Osteoblast (primary cell): ENCODE data around the gene HINT3. TPM values are rescaled to one million over a fixed set of nuclear protein-coding genes. Genes with fewer than 3 reads are reported as not detected.

ENCODE experiments used
- DNase-seq: peaks from one replicate; pipeline ENCODE4 v3.0.0; 2011; ENCODE audit warnings: low spot score, mixed read lengths; ENCODE audit not compliant: insufficient read length; ENCODE audit errors: missing footprints
- H2AFZ ChIP-seq: 2 replicates; pipeline ENCODE4 v1.6.0; 2011; ENCODE audit warnings: mild to moderate bottlenecking, low read length
- H3K27ac ChIP-seq: 2 replicates; pipeline ENCODE4 v1.5.1; 2011; ENCODE audit warnings: mild to moderate bottlenecking, low read depth, low read length, moderate library complexity
- H3K27me3 ChIP-seq: 2 replicates; pipeline ENCODE4 v1.6.0; 2012; ENCODE audit warnings: mild to moderate bottlenecking, control low read depth, inconsistent platforms, low read length, moderate library complexity; ENCODE audit not compliant: insufficient read depth
- H3K36me3 ChIP-seq: 2 replicates; pipeline ENCODE4 v1.5.1; 2011; ENCODE audit warnings: mild to moderate bottlenecking, low read length, control low read depth, moderate library complexity; ENCODE audit not compliant: insufficient read depth
- H3K4me1 ChIP-seq: 2 replicates; pipeline ENCODE4 v1.5.1; 2011; ENCODE audit warnings: mild to moderate bottlenecking, low read length, control low read depth, moderate library complexity; ENCODE audit not compliant: insufficient read depth
- H3K4me2 ChIP-seq: 2 replicates; pipeline ENCODE4 v1.6.0; 2011; ENCODE audit warnings: mild to moderate bottlenecking, low read length; ENCODE audit not compliant: insufficient read depth
- H3K4me3 ChIP-seq: fragments of 200-600 bp; sonication (generic); 3 replicates; pipeline ENCODE4 v1.5.1; 2012; ENCODE audit warnings: mild to moderate bottlenecking, low read length, inconsistent platforms; ENCODE audit not compliant: insufficient read depth
- H3K79me2 ChIP-seq: 2 replicates; pipeline ENCODE4 v1.6.0; 2012; ENCODE audit warnings: mild to moderate bottlenecking, low read length, control low read depth, inconsistent platforms; ENCODE audit not compliant: insufficient read depth
- H3K9me3 ChIP-seq: 2 replicates; pipeline ENCODE4 v1.5.1; 2011; ENCODE audit warnings: low read depth, low read length, control low read depth
- H4K20me1 ChIP-seq: 2 replicates; pipeline ENCODE4 v1.6.0; 2012; ENCODE audit warnings: mild to moderate bottlenecking, low read length, control low read depth; ENCODE audit not compliant: insufficient read depth
- CTCF ChIP-seq: IDR thresholded peaks from 2 replicates; pipeline ENCODE4 v1.5.1; 2011; ENCODE audit warnings: mild to moderate bottlenecking, low read depth, low read length, moderate library complexity; ENCODE audit errors: extremely low read depth
- total RNA-seq: library from RNA; depleted of rRNA; stranded (reverse); fragments of >200 nt; gene quantifications from 2 replicates; pipeline ENCODE4 v1.2.3, GENCODE V29; 2012

Gene HINT3
- total RNA-seq, 1 donor = 30.4 TPM

- no peak overlapping the region for H3K4me3 ChIP-seq
- no peak for TF ChIP-seq CTCF
- no peaks in the 10 kb centered on the region for H3K4me1 ChIP-seq
- H3K4me2 ChIP-seq = no peak overlapping the region
- no peaks in the 10 kb centered on the region for H4K20me1 ChIP-seq
- H2AFZ ChIP-seq = no peak overlapping the region
- DNase-seq = no peak
- no peaks in the 10 kb centered on the region for H3K9me3 ChIP-seq
- H3K79me2 ChIP-seq = no peaks in the 10 kb centered on the region
- no peaks in the 10 kb centered on the region for H3K27me3 ChIP-seq
- no peak overlapping the region for H3K27ac ChIP-seq
- peaks cover 46% of the 10 kb centered on the region for H3K36me3 ChIP-seq
Measured at GRCh38 chr6:125926711-125927110, 29.9 kb upstream of the HINT3 start.

DNA sequence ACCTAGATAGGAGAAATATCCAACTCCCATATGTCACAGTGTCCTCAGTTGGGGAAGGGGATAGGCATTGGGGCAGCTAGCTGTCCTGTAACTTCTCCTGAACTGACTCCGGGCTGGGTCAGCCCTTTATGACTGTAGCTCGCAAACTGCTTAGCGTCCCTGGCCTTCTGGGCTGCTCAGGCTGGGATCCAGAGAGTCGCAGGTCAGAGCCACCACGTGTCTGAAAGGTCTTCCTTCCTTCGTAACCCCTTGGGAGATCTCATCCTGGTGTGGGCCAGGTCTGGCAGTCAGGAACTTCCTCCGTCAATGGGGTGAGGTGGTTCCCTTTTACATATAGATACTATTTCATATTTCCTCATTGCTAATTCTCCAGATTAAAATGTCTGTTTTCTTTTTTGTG lies 28.8 kb upstream of the HINT3 start:
- DNase-seq = no peak
- Histone ChIP-seq H4K20me1 (no peaks in the 10 kb centered on the region), H3K4me3 (no peak overlapping the region), H3K27me3 (no peaks in the 10 kb centered on the region), H3K4me2 (no peak overlapping the region), H3K9me3 (no peaks in the 10 kb centered on the region), H3K27ac (no peak overlapping the region), H3K4me1 (no peaks in the 10 kb centered on the region), H3K79me2 (no peaks in the 10 kb centered on the region), H3K36me3 (peaks cover 35% of the 10 kb centered on the region), H2AFZ (no peak overlapping the region)
- TF ChIP-seq CTCF = no peak

DNA sequence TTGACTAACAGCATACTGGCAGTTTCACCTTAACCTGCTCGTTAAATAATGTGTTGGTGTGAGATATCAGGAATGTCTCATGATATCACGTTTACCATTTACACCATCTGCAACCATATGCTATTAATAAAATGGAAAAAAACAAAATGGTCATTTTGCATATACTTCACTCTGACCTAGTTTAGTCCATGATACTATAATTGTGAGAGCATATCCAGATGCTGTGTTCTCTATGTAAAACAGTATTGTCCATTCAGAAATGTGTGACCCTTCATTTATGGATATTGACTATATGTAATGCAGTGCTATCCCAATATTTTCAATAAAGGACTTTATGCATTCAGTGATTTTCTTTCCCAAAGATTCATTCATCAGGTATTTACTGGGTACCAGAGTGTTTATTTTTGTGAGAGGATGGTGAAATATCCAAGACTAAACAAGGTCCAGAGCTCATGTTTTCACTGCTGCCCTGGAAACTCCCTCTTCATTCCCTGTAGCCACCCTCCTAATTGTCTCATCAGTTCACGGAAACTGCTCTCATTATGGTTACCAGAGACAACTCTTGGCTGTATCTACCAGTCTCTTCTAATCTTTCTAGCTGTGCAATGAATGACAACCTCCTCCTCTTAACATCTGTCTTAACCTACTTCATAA lies 25.7 kb upstream of the HINT3 start:
- no peak for TF ChIP-seq CTCF
- peaks cover 10% of the 10 kb centered on the region for H3K36me3 ChIP-seq
- H3K79me2 ChIP-seq = no peaks in the 10 kb centered on the region
- H4K20me1 ChIP-seq = no peaks in the 10 kb centered on the region
- no peak overlapping the region for H3K27ac ChIP-seq
- no peaks in the 10 kb centered on the region for H3K4me1 ChIP-seq
- H2AFZ ChIP-seq = no peak overlapping the region
- no peak overlapping the region for H3K4me2 ChIP-seq
- DNase-seq = no peak
- no peaks in the 10 kb centered on the region for H3K27me3 ChIP-seq
- H3K4me3 ChIP-seq = no peak overlapping the region
- H3K9me3 ChIP-seq = no peaks in the 10 kb centered on the region

- Histone ChIP-seq H3K9me3 (no peaks in the 10 kb centered on the region), H2AFZ (no peak overlapping the region), H3K27me3 (no peaks in the 10 kb centered on the region), H3K79me2 (no peaks in the 10 kb centered on the region), H3K36me3 (peaks cover 10% of the 10 kb centered on the region), H4K20me1 (no peaks in the 10 kb centered on the region), H3K27ac (peak overlapping the region; percentile 36), H3K4me2 (no peak overlapping the region), H3K4me1 (no peaks in the 10 kb centered on the region), H3K4me3 (no peak overlapping the region)
- DNase-seq = no peak
- TF ChIP-seq CTCF = no peak
Measured at GRCh38 chr6:125931733-125932450, 24.7 kb upstream of the HINT3 start.
